ENCODE data around the gene ANTXR2.
A peak's percentile ranks its signal among the peaks of the same experiment; 100 is the strongest.

The ANTXR2 gene

DNA sequence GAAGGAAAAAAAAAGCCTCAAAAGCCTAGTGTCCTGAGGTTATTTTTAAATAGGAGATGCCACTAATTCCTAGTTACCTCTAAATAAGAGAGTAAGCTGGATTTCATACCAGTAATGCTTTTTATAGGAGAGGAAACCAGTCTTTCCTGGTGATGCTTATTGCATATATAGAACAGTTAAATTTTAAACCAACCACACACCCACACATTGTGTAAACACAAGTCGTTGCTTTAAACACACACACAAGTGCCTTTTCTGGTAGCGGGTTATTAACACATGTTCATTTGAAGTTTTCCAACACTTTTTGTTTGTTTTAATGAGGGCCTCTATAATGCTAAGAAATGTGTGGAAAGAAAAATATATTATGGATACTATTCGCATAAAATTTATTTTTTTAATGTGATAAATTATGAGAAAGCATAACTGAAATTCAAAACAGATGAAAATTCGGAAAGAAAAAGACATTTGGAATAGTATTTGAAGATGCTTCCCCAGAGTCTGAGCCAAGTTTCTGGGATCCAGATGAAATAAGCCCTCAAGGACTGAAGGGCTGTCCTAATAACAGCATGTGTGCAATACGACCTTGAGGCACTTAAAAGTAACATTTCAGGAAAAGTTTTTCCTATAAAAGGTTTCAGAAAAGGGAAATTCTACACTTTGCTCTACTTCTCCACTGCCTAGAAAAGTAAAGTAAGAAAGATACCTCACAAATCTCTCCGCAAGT, 2.0 kb downstream of the ANTXR2 start:
- H3K36me3 ChIP-seq (ENCODE audit: control insufficient read depth in 1 of 2, insufficient read depth in 2 of 2, low read length in 2 of 2), result peaks cover 7 to 10% of the 10 kb centered on the region in 2 donors
- H3K27me3 ChIP-seq (ENCODE audit: control insufficient read depth in 1 of 2, insufficient read depth in 2 of 2, low read length in 2 of 2), result no peaks in the 10 kb centered on the region
- peak overlapping the region; percentile 82 to 93 for H3K4me3 ChIP-seq (ENCODE audit: low read depth in 1 of 2, low read length in 2 of 2)
- H3K9ac ChIP-seq (ENCODE audit: low read depth in 1 of 2, low read length in 2 of 2), result peak overlapping the region; percentile 62 to 89
- H3K4me1 ChIP-seq (ENCODE audit: control insufficient read depth in 1 of 2, insufficient read depth in 2 of 2, low read length in 2 of 2), result peaks cover 33 to 37% of the 10 kb centered on the region in 2 donors
- H3K27ac ChIP-seq (ENCODE audit: low read depth, low read length), result no peak overlapping the region
- no peaks in the 10 kb centered on the region for H3K9me3 ChIP-seq (ENCODE audit: control insufficient read depth in 1 of 2, low read length in 2 of 2)

GRCh38 chr4:80069837-80070731, 2.9 kb downstream of the ANTXR2 start:
- Histone ChIP-seq H3K27me3 (ENCODE audit: control insufficient read depth in 1 of 2, insufficient read depth in 2 of 2, low read length in 2 of 2) (no peaks in the 10 kb centered on the region), H3K9me3 (ENCODE audit: control insufficient read depth in 1 of 2, low read length in 2 of 2) (no peaks in the 10 kb centered on the region), H3K4me3 (ENCODE audit: low read depth in 1 of 2, low read length in 2 of 2) (peak overlapping the region; percentile 82 to 93), H3K4me1 (ENCODE audit: control insufficient read depth in 1 of 2, insufficient read depth in 2 of 2, low read length in 2 of 2) (peaks cover 33 to 36% of the 10 kb centered on the region in 2 donors), H3K36me3 (ENCODE audit: control insufficient read depth in 1 of 2, insufficient read depth in 2 of 2, low read length in 2 of 2) (peaks cover 7 to 16% of the 10 kb centered on the region in 2 donors), H3K27ac (ENCODE audit: low read depth, low read length) (no peak overlapping the region), H3K9ac (ENCODE audit: low read depth in 1 of 2, low read length in 2 of 2) (peak overlapping the region in 1 of 2 donors; percentile 62)

- no peak overlapping the region for H3K9ac ChIP-seq (ENCODE audit: low read depth in 1 of 2, low read length in 2 of 2)
- no peaks in the 10 kb centered on the region for H3K27me3 ChIP-seq (ENCODE audit: control insufficient read depth in 1 of 2, insufficient read depth in 2 of 2, low read length in 2 of 2)
- H3K4me1 ChIP-seq (ENCODE audit: control insufficient read depth in 1 of 2, insufficient read depth in 2 of 2, low read length in 2 of 2), result peaks cover 29 to 32% of the 10 kb centered on the region in 2 donors
- H3K4me3 ChIP-seq (ENCODE audit: low read depth in 1 of 2, low read length in 2 of 2), result peak overlapping the region in 1 of 2 donors; percentile 93
- H3K9me3 ChIP-seq (ENCODE audit: control insufficient read depth in 1 of 2, low read length in 2 of 2), result no peaks in the 10 kb centered on the region
- no peak overlapping the region for H3K27ac ChIP-seq (ENCODE audit: low read depth, low read length)
- H3K36me3 ChIP-seq (ENCODE audit: control insufficient read depth in 1 of 2, insufficient read depth in 2 of 2, low read length in 2 of 2), result peaks cover 7 to 17% of the 10 kb centered on the region in 2 donors
Measured at GRCh38 chr4:80069108-80069836, 3.8 kb downstream of the ANTXR2 start.

DNA sequence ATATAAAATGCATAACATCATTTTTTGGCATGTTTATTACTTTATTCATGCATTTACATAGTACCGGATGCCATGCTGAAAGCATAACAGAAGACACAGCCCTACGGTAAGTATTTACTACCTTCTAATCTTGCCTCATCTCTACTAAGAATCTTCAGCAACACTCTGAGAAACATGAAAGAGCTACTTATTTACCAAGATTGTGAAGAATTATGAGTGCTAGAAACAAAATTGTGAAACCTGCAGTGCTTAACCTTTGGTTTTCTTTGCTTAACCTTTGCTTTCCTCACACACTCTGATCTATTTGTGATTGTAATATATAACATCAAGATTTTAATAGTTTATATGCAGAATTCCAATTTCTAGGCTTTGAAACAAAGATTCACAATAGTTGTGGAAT, 7.4 kb downstream of the ANTXR2 start:
- H3K27me3 ChIP-seq (ENCODE audit: control insufficient read depth in 1 of 2, insufficient read depth in 2 of 2, low read length in 2 of 2), result no peaks in the 10 kb centered on the region
- H3K9me3 ChIP-seq (ENCODE audit: control insufficient read depth in 1 of 2, low read length in 2 of 2), result no peaks in the 10 kb centered on the region
- peaks cover 13 to 16% of the 10 kb centered on the region in 2 donors for H3K4me1 ChIP-seq (ENCODE audit: control insufficient read depth in 1 of 2, insufficient read depth in 2 of 2, low read length in 2 of 2)
- H3K27ac ChIP-seq (ENCODE audit: low read depth, low read length), result no peak overlapping the region
- H3K9ac ChIP-seq (ENCODE audit: low read depth in 1 of 2, low read length in 2 of 2), result no peak overlapping the region
- peaks cover 13 to 21% of the 10 kb centered on the region in 2 donors for H3K36me3 ChIP-seq (ENCODE audit: control insufficient read depth in 1 of 2, insufficient read depth in 2 of 2, low read length in 2 of 2)
- H3K4me3 ChIP-seq (ENCODE audit: low read depth in 1 of 2, low read length in 2 of 2), result no peak overlapping the region

DNA sequence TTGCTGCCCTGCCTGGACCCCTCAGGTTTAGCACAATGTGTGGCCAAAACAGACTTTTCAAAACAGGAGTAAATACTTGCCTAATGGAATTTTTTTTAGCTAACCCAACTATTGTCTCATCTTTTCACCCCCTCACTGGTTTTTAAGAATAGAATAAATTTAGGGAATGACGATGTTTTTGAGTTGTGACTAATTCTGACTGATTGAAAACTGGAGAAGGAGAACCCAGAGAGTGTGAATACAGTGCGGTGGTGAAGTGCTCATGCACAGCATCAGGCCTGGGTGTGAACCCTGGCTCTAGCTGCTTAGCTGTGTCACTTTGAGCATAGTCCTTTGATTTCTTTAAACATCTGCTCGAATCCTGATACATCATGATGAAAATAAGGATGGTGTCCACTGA, 10.5 kb downstream of the ANTXR2 start:
- Histone ChIP-seq H3K4me3 (ENCODE audit: low read depth in 1 of 2, low read length in 2 of 2) (no peak overlapping the region), H3K4me1 (ENCODE audit: control insufficient read depth in 1 of 2, insufficient read depth in 2 of 2, low read length in 2 of 2) (peaks cover 4 to 6% of the 10 kb centered on the region in 2 donors), H3K36me3 (ENCODE audit: control insufficient read depth in 1 of 2, insufficient read depth in 2 of 2, low read length in 2 of 2) (peaks cover 10 to 12% of the 10 kb centered on the region in 2 donors), H3K27ac (ENCODE audit: low read depth, low read length) (no peak overlapping the region), H3K27me3 (ENCODE audit: control insufficient read depth in 1 of 2, insufficient read depth in 2 of 2, low read length in 2 of 2) (no peaks in the 10 kb centered on the region), H3K9me3 (ENCODE audit: control insufficient read depth in 1 of 2, low read length in 2 of 2) (no peaks in the 10 kb centered on the region), H3K9ac (ENCODE audit: low read depth in 1 of 2, low read length in 2 of 2) (no peak overlapping the region)

DNA sequence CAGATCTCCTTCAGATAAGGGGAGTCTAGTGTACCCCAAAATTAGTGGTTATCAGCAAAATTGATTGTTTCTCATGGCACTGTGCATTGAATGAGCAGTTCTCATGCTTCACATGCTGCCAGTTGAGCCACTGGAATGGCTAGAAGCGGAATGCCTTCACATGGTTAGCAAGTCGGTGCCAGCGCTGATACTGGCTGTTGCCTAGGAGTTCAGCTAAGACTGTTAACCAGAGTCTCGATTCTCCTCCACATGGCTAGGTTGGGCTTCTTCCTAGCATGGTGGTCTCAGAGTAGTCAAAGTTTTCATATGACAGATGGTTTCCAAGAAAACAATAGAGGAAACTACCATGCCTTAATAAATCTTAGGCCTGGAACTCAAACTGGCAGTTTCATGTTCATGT, 12.2 kb downstream of the ANTXR2 start:
- no peak overlapping the region for H3K4me3 ChIP-seq (ENCODE audit: low read depth in 1 of 2, low read length in 2 of 2)
- H3K9me3 ChIP-seq (ENCODE audit: control insufficient read depth in 1 of 2, low read length in 2 of 2), result no peaks in the 10 kb centered on the region
- no peak overlapping the region for H3K27ac ChIP-seq (ENCODE audit: low read depth, low read length)
- no peak overlapping the region for H3K9ac ChIP-seq (ENCODE audit: low read depth in 1 of 2, low read length in 2 of 2)
- peaks cover 6 to 12% of the 10 kb centered on the region in 2 donors for H3K36me3 ChIP-seq (ENCODE audit: control insufficient read depth in 1 of 2, insufficient read depth in 2 of 2, low read length in 2 of 2)
- H3K4me1 ChIP-seq (ENCODE audit: control insufficient read depth in 1 of 2, insufficient read depth in 2 of 2, low read length in 2 of 2), result peaks cover 4 to 6% of the 10 kb centered on the region in 2 donors
- no peaks in the 10 kb centered on the region for H3K27me3 ChIP-seq (ENCODE audit: control insufficient read depth in 1 of 2, insufficient read depth in 2 of 2, low read length in 2 of 2)

- H3K9me3 ChIP-seq (ENCODE audit: control insufficient read depth in 1 of 2, low read length in 2 of 2), result no peaks in the 10 kb centered on the region
- peak overlapping the region in 1 of 2 donors; percentile 6 for H3K4me3 ChIP-seq (ENCODE audit: low read depth in 1 of 2, low read length in 2 of 2)
- peaks cover 4 to 6% of the 10 kb centered on the region in 2 donors for H3K4me1 ChIP-seq (ENCODE audit: control insufficient read depth in 1 of 2, insufficient read depth in 2 of 2, low read length in 2 of 2)
- no peaks in the 10 kb centered on the region for H3K27me3 ChIP-seq (ENCODE audit: control insufficient read depth in 1 of 2, insufficient read depth in 2 of 2, low read length in 2 of 2)
- H3K27ac ChIP-seq (ENCODE audit: low read depth, low read length), result no peak overlapping the region
- peaks cover 11 to 15% of the 10 kb centered on the region in 2 donors for H3K36me3 ChIP-seq (ENCODE audit: control insufficient read depth in 1 of 2, insufficient read depth in 2 of 2, low read length in 2 of 2)
- H3K9ac ChIP-seq (ENCODE audit: low read depth in 1 of 2, low read length in 2 of 2), result no peak overlapping the region
Measured at GRCh38 chr4:80058740-80059139, 14.3 kb downstream of the ANTXR2 start.

DNA sequence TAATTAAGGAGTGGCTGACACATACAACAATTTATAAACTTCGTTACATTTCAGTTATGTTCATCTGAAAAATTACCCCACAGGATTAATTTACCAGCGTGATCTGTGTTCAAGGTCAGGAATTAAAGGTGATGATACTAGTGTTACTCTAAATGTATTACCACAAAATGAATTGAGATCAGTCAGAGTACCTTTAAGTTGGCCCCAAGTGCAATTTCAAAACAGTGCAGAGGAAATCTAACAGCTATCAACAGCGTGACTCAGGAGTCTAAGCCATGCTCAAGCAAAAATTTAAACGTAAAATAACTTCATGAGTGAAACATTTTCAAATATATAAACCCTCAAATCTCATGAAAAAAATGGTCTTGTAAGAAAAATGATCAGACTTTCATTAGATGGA, 18.7 kb downstream of the ANTXR2 start:
- H3K27ac ChIP-seq (ENCODE audit: low read depth, low read length), result no peak overlapping the region
- H3K9ac ChIP-seq (ENCODE audit: low read depth in 1 of 2, low read length in 2 of 2), result no peak overlapping the region
- H3K27me3 ChIP-seq (ENCODE audit: control insufficient read depth in 1 of 2, insufficient read depth in 2 of 2, low read length in 2 of 2), result no peaks in the 10 kb centered on the region
- peaks cover 4 to 6% of the 10 kb centered on the region in 2 donors for H3K4me1 ChIP-seq (ENCODE audit: control insufficient read depth in 1 of 2, insufficient read depth in 2 of 2, low read length in 2 of 2)
- no peaks in the 10 kb centered on the region for H3K9me3 ChIP-seq (ENCODE audit: control insufficient read depth in 1 of 2, low read length in 2 of 2)
- no peak overlapping the region for H3K4me3 ChIP-seq (ENCODE audit: low read depth in 1 of 2, low read length in 2 of 2)
- peaks cover 12 to 27% of the 10 kb centered on the region in 2 donors for H3K36me3 ChIP-seq (ENCODE audit: control insufficient read depth in 1 of 2, insufficient read depth in 2 of 2, low read length in 2 of 2)

- no peak overlapping the region for H3K9ac ChIP-seq (ENCODE audit: low read depth in 1 of 2, low read length in 2 of 2)
- H3K4me1 ChIP-seq (ENCODE audit: control insufficient read depth in 1 of 2, insufficient read depth in 2 of 2, low read length in 2 of 2), result peaks cover 4 to 5% of the 10 kb centered on the region in 2 donors
- H3K4me3 ChIP-seq (ENCODE audit: low read depth in 1 of 2, low read length in 2 of 2), result no peak overlapping the region
- H3K27me3 ChIP-seq (ENCODE audit: control insufficient read depth in 1 of 2, insufficient read depth in 2 of 2, low read length in 2 of 2), result no peaks in the 10 kb centered on the region
- H3K27ac ChIP-seq (ENCODE audit: low read depth, low read length), result no peak overlapping the region
- H3K36me3 ChIP-seq (ENCODE audit: control insufficient read depth in 1 of 2, insufficient read depth in 2 of 2, low read length in 2 of 2), result peaks cover 12 to 27% of the 10 kb centered on the region in 2 donors
- no peaks in the 10 kb centered on the region for H3K9me3 ChIP-seq (ENCODE audit: control insufficient read depth in 1 of 2, low read length in 2 of 2)
Measured at GRCh38 chr4:80053140-80053910, 19.7 kb downstream of the ANTXR2 start.

Measured in duodenal mucosa (tissue), 2 donors.